ENCODE data around the gene CALM3.

CALM3 gene

GRCh38 chr19:46635920-46636761 lies 35.0 kb downstream of the CALM3 start, which contains the start of gene GNG8:
Gene GNG8, minus strand, starts transcription at chr19:46636202. Its CDS starts 1,520 bp downstream, at chr19:46634682.
- DNase-seq (ENCODE audit: low read depth, low spot score), result no peak
- Histone ChIP-seq H3K4me3 (ENCODE audit: insufficient read length, low read depth) (no peak within 1 kb of the TSS), H3K27me3 (ENCODE audit: insufficient read depth, insufficient read length) (peaks cover 66% of the 10 kb centered on the region), H3K4me1 (ENCODE audit: insufficient read depth, insufficient read length) (peaks cover 8% of the 10 kb centered on the region), H3K9me3 (ENCODE audit: insufficient read depth, low read length) (no peaks in the 10 kb centered on the region), H3K36me3 (ENCODE audit: insufficient read depth, insufficient read length, low read length) (no peaks in the 10 kb centered on the region), H3K9ac (ENCODE audit: insufficient read length, low read depth) (peak within 1 kb of the TSS; percentile 32)
- no peak for TF ChIP-seq ZNF274 (IDR thresholded peaks at IDR 0.05; ENCODE audit: low read depth, low read length)
- no peak for TF ChIP-seq YY1 (IDR thresholded peaks at IDR 0.05; ENCODE audit: insufficient read depth, insufficient read length)
- TF ChIP-seq SUZ12 (IDR thresholded peaks at IDR 0.05; ENCODE audit: extremely low read depth, insufficient read depth, insufficient read length), result no peak

GRCh38 chr19:46637224-46637623 lies 36.1 kb downstream of the CALM3 start:
- H3K27me3 ChIP-seq (ENCODE audit: insufficient read depth, insufficient read length), result peaks cover 64% of the 10 kb centered on the region
- H3K4me1 ChIP-seq (ENCODE audit: insufficient read depth, insufficient read length), result peaks cover 8% of the 10 kb centered on the region
- DNase-seq (ENCODE audit: low read depth, low spot score), result no peak
- TF ChIP-seq YY1 (IDR thresholded peaks at IDR 0.05; ENCODE audit: insufficient read depth, insufficient read length) (no peak), SUZ12 (IDR thresholded peaks at IDR 0.05; ENCODE audit: extremely low read depth, insufficient read depth, insufficient read length) (no peak), ZNF274 (IDR thresholded peaks at IDR 0.05; ENCODE audit: low read depth, low read length) (no peak)
- H3K36me3 ChIP-seq (ENCODE audit: insufficient read depth, insufficient read length, low read length), result no peaks in the 10 kb centered on the region
- H3K4me3 ChIP-seq (ENCODE audit: insufficient read length, low read depth), result no peak overlapping the region
- H3K9ac ChIP-seq (ENCODE audit: insufficient read length, low read depth), result no peak overlapping the region
- no peaks in the 10 kb centered on the region for H3K9me3 ChIP-seq (ENCODE audit: insufficient read depth, low read length)

GRCh38 chr19:46639358-46640182 lies 38.4 kb downstream of the CALM3 start:
- H3K9me3 ChIP-seq (ENCODE audit: insufficient read depth, low read length), result no peaks in the 10 kb centered on the region
- peaks cover 4% of the 10 kb centered on the region for H3K4me1 ChIP-seq (ENCODE audit: insufficient read depth, insufficient read length)
- H3K36me3 ChIP-seq (ENCODE audit: insufficient read depth, insufficient read length, low read length), result no peaks in the 10 kb centered on the region
- H3K9ac ChIP-seq (ENCODE audit: insufficient read length, low read depth), result peak overlapping the region; percentile 34
- peak overlapping the region; percentile 38 for H3K4me3 ChIP-seq (ENCODE audit: insufficient read length, low read depth)
- no peak for DNase-seq (ENCODE audit: low read depth, low spot score)
- TF ChIP-seq ZNF274 (IDR thresholded peaks at IDR 0.05; ENCODE audit: low read depth, low read length) (no peak), YY1 (IDR thresholded peaks at IDR 0.05; ENCODE audit: insufficient read depth, insufficient read length) (no peak), SUZ12 (IDR thresholded peaks at IDR 0.05; ENCODE audit: extremely low read depth, insufficient read depth, insufficient read length) (no peak)
- peaks cover 46% of the 10 kb centered on the region for H3K27me3 ChIP-seq (ENCODE audit: insufficient read depth, insufficient read length)

- no peak overlapping the region for H3K9ac ChIP-seq (ENCODE audit: insufficient read length, low read depth)
- no peak for DNase-seq (ENCODE audit: low read depth, low spot score)
- H3K27me3 ChIP-seq (ENCODE audit: insufficient read depth, insufficient read length), result peaks cover 38% of the 10 kb centered on the region
- no peaks in the 10 kb centered on the region for H3K36me3 ChIP-seq (ENCODE audit: insufficient read depth, insufficient read length, low read length)
- no peak for TF ChIP-seq SUZ12 (IDR thresholded peaks at IDR 0.05; ENCODE audit: extremely low read depth, insufficient read depth, insufficient read length)
- no peak for TF ChIP-seq ZNF274 (IDR thresholded peaks at IDR 0.05; ENCODE audit: low read depth, low read length)
- TF ChIP-seq YY1 (IDR thresholded peaks at IDR 0.05; ENCODE audit: insufficient read depth, insufficient read length), result no peak
- H3K4me3 ChIP-seq (ENCODE audit: insufficient read length, low read depth), result no peak overlapping the region
- H3K4me1 ChIP-seq (ENCODE audit: insufficient read depth, insufficient read length), result peaks cover 2% of the 10 kb centered on the region
- no peaks in the 10 kb centered on the region for H3K9me3 ChIP-seq (ENCODE audit: insufficient read depth, low read length)
Measured at GRCh38 chr19:46640656-46641055, 39.5 kb downstream of the CALM3 start.

- H3K4me1 ChIP-seq (ENCODE audit: insufficient read depth, insufficient read length), result peaks cover 4% of the 10 kb centered on the region
- TF ChIP-seq SUZ12 (IDR thresholded peaks at IDR 0.05; ENCODE audit: extremely low read depth, insufficient read depth, insufficient read length) (no peak), YY1 (IDR thresholded peaks at IDR 0.05; ENCODE audit: insufficient read depth, insufficient read length) (no peak), ZNF274 (IDR thresholded peaks at IDR 0.05; ENCODE audit: low read depth, low read length) (no peak)
Measured at GRCh38 chr19:46644720-46645119, 43.6 kb downstream of the CALM3 start.

GRCh38 chr19:46646402-46646801 lies 45.3 kb downstream of the CALM3 start:
- TF ChIP-seq YY1 (IDR thresholded peaks at IDR 0.05; ENCODE audit: insufficient read depth, insufficient read length) (no peak), SUZ12 (IDR thresholded peaks at IDR 0.05; ENCODE audit: extremely low read depth, insufficient read depth, insufficient read length) (no peak), ZNF274 (IDR thresholded peaks at IDR 0.05; ENCODE audit: low read depth, low read length) (no peak)
- no peaks in the 10 kb centered on the region for H3K27me3 ChIP-seq (ENCODE audit: insufficient read depth, insufficient read length)
- H3K36me3 ChIP-seq (ENCODE audit: insufficient read depth, insufficient read length, low read length), result no peaks in the 10 kb centered on the region
- H3K9ac ChIP-seq (ENCODE audit: insufficient read length, low read depth), result no peak overlapping the region
- H3K4me1 ChIP-seq (ENCODE audit: insufficient read depth, insufficient read length), result peaks cover 4% of the 10 kb centered on the region
- no peak for DNase-seq (ENCODE audit: low read depth, low spot score)
- H3K9me3 ChIP-seq (ENCODE audit: insufficient read depth, low read length), result 0 out of 2 replicates have a peak, but pooled peaks cover 4% of the 10 kb centered on the region
- H3K4me3 ChIP-seq (ENCODE audit: insufficient read length, low read depth), result no peak overlapping the region

More at GRCh38 chr19:46644720-46645119, 43.6 kb downstream of the CALM3 start:
- 0 out of 2 replicates have a peak, but pooled peaks cover 4% of the 10 kb centered on the region for H3K9me3 ChIP-seq (ENCODE audit: insufficient read depth, low read length)
- H3K27me3 ChIP-seq (ENCODE audit: insufficient read depth, insufficient read length), result peaks cover 10% of the 10 kb centered on the region
- H3K36me3 ChIP-seq (ENCODE audit: insufficient read depth, insufficient read length, low read length), result no peaks in the 10 kb centered on the region
- no peak for DNase-seq (ENCODE audit: low read depth, low spot score)
- no peak overlapping the region for H3K9ac ChIP-seq (ENCODE audit: insufficient read length, low read depth)
- H3K4me3 ChIP-seq (ENCODE audit: insufficient read length, low read depth), result no peak overlapping the region
